ENCODE measurements around the gene WDR35. TPM values are rescaled to one million over a fixed set of nuclear protein-coding genes. Genes with fewer than 3 reads are reported as not detected.
A peak's percentile ranks its signal among the peaks of the same experiment; 100 is the strongest.

WDR35 gene
- total and polyA plus RNA-seq, 2 donors, result 7.3 to 34.1 TPM

GRCh38 chr2:20018601-20019152 lies 28.8 kb upstream of the WDR35 start:
- Histone ChIP-seq H3K36me3 (ENCODE audit: insufficient read depth) (no peaks in the 10 kb centered on the region), H3K4me1 (ENCODE audit: insufficient read depth) (no peaks in the 10 kb centered on the region), H3K27ac (ENCODE audit: low read depth) (no peak overlapping the region), H3K4me3 (ENCODE audit: low read depth, low read length) (no peak overlapping the region)
- DNase-seq (ENCODE audit: extremely low spot score), result no peak
- 92% methylated on average over 2 of the region's 2 CpGs for WGBS

- Histone ChIP-seq H3K27ac (ENCODE audit: low read depth) (no peak overlapping the region), H3K4me3 (ENCODE audit: low read depth, low read length) (no peak overlapping the region), H3K36me3 (ENCODE audit: insufficient read depth) (no peaks in the 10 kb centered on the region), H3K4me1 (ENCODE audit: insufficient read depth) (no peaks in the 10 kb centered on the region)
- DNase-seq (ENCODE audit: extremely low spot score), result no peak
Observed at GRCh38 chr2:20016346-20016745, 26.4 kb upstream of the WDR35 start.

- Histone ChIP-seq H3K4me1 (ENCODE audit: insufficient read depth) (no peaks in the 10 kb centered on the region), H3K36me3 (ENCODE audit: insufficient read depth) (no peaks in the 10 kb centered on the region), H3K27ac (ENCODE audit: low read depth) (no peak overlapping the region), H3K4me3 (ENCODE audit: low read depth, low read length) (no peak overlapping the region)
- 10% methylated on average over 2 of the region's 2 CpGs for WGBS
- peak; percentile 40 for DNase-seq (ENCODE audit: extremely low spot score)
Observed at GRCh38 chr2:20015482-20016083, 25.7 kb upstream of the WDR35 start.

DNA sequence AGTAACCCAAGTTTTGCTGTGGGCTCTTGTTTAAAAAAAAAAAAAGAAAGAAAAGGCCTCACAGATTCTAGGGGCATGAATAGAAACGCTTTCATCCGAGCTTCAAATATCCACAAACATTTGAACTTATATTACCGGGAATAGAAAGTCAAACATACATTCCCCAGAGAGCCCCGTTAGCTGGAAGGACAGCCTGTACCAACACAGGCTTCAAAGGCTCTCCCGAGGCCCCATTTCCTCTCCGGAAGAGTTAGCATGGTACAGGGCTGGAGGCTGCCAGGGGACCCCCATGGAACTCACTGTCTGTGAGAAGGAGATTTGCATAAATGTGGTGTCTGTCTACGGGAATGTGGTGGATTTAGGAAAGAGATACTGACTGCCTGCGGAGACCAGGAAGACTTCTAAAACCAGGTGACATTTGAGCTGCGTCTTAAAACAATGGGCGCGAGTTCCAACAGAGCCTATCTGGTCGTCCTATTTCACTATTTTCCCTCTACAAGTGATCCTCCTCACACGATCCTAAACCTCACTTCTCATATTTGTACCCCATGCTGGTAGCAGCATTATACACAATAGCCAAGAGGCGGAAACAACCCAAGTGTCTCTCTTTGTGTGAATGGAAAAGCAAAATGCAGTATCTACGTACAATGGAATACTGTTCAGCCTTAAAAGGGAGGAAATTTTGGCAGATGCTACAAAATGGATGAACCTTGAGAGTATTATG lies 23.4 kb upstream of the WDR35 start:
- WGBS, result 64% methylated on average over 15 of the region's 15 CpGs
- Histone ChIP-seq H3K27ac (ENCODE audit: low read depth) (no peak overlapping the region), H3K4me3 (ENCODE audit: low read depth, low read length) (peak overlapping the region; percentile 51), H3K36me3 (ENCODE audit: insufficient read depth) (no peaks in the 10 kb centered on the region), H3K4me1 (ENCODE audit: insufficient read depth) (no peaks in the 10 kb centered on the region)
- no peak for DNase-seq (ENCODE audit: extremely low spot score)

- Histone ChIP-seq H3K4me1 (ENCODE audit: insufficient read depth) (no peaks in the 10 kb centered on the region), H3K27ac (ENCODE audit: low read depth) (no peak within 1 kb of the TSS), H3K36me3 (ENCODE audit: insufficient read depth) (no peaks in the 10 kb centered on the region), H3K4me3 (ENCODE audit: low read depth, low read length) (peak within 1 kb of the TSS; percentile 51)
- WGBS, result 1% methylated on average over 87 of the region's 87 CpGs
- no peak for DNase-seq (ENCODE audit: extremely low spot score)
Observed at GRCh38 chr2:20012282-20013125, 22.6 kb upstream of the WDR35 start, which contains the start of gene MATN3. Gene MATN3, minus strand, starts transcription at chr2:20012668. Its CDS starts 37 bp downstream, at chr2:20012631.

DNA sequence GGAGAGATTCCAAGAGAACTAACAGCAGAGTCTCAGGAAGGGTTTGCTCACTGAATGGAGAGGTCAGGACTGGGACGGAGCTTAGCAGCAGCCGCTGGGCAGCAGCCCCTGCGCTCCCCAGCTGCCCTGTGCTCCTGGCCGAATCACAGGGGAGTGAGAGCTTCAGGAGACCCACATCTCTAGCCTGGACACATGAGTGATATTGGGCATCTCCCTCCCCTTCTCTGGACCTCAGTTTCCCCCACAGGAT lies 22.1 kb upstream of the WDR35 start:
- WGBS, result 17% methylated on average over 4 of the region's 4 CpGs
- no peaks in the 10 kb centered on the region for H3K36me3 ChIP-seq (ENCODE audit: insufficient read depth)
- no peak for DNase-seq (ENCODE audit: extremely low spot score)
- no peak overlapping the region for H3K27ac ChIP-seq (ENCODE audit: low read depth)
- H3K4me1 ChIP-seq (ENCODE audit: insufficient read depth), result no peaks in the 10 kb centered on the region
- peak overlapping the region; percentile 51 for H3K4me3 ChIP-seq (ENCODE audit: low read depth, low read length)

GRCh38 chr2:20011276-20012031 lies 21.5 kb upstream of the WDR35 start:
- no peak overlapping the region for H3K4me3 ChIP-seq (ENCODE audit: low read depth, low read length)
- DNase-seq (ENCODE audit: extremely low spot score), result no peak
- no peaks in the 10 kb centered on the region for H3K4me1 ChIP-seq (ENCODE audit: insufficient read depth)
- WGBS, result 85% methylated on average over 14 of the region's 14 CpGs
- H3K27ac ChIP-seq (ENCODE audit: low read depth), result no peak overlapping the region
- no peaks in the 10 kb centered on the region for H3K36me3 ChIP-seq (ENCODE audit: insufficient read depth)

DNA sequence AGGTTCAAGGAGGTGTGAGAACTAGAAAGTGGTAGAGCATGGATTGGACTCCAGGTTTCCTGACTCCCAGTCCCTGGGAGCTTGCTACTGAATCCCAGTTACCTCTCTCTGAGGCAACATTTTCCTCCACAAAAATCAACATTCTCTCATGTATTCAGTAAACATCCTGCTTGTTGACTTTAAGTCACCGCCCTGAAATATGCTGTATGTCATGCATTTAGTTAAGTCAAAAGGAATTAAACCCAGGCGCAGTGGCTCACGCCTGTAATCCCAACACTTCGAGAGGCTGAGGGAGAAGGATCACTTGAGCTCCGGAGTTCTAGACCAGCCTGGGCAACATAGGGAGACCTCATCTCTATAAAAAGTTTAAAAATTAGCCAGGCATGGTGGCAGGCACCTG lies 18.8 kb upstream of the WDR35 start:
- no peaks in the 10 kb centered on the region for H3K36me3 ChIP-seq (ENCODE audit: insufficient read depth)
- no peak for DNase-seq (ENCODE audit: extremely low spot score)
- WGBS, result 60% methylated on average over 5 of the region's 5 CpGs
- H3K4me1 ChIP-seq (ENCODE audit: insufficient read depth), result no peaks in the 10 kb centered on the region
- no peak overlapping the region for H3K27ac ChIP-seq (ENCODE audit: low read depth)
- H3K4me3 ChIP-seq (ENCODE audit: low read depth, low read length), result no peak overlapping the region

- H3K4me1 ChIP-seq (ENCODE audit: insufficient read depth), result no peaks in the 10 kb centered on the region
- WGBS, result 94% methylated on average over 17 of the region's 17 CpGs
Observed at GRCh38 chr2:20005891-20006470, 16.1 kb upstream of the WDR35 start.

DNA sequence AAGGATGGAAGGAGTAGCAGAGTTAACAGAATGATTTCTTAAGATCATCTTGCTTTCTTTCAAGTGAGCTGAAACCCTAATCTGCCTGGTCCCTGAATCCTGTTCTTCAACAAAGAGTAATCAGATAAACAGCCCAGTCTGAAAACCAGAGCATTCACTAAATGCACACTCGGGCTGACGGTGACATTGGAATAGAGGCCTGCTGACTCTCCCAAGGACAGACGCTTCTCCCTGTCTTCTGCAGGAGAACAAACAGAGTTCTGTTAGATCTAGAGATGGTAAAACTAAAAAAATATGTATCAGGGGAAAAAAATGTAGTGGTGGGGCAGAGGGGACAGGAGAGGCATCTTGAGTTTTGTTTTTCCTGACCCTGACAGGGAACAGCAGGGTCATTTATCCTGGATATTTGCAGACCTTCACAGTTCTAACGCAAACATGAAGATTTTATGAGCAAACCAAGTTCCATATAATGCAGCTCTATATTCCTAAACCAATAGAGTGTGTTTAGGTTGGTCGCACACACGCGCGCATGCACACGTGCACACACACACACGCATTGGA lies 15.2 kb upstream of the WDR35 start:
- no peak for DNase-seq (ENCODE audit: extremely low spot score)
- no peak overlapping the region for H3K4me3 ChIP-seq (ENCODE audit: low read depth, low read length)
- no peak overlapping the region for H3K27ac ChIP-seq (ENCODE audit: low read depth)
- no peaks in the 10 kb centered on the region for H3K4me1 ChIP-seq (ENCODE audit: insufficient read depth)
- H3K36me3 ChIP-seq (ENCODE audit: insufficient read depth), result no peaks in the 10 kb centered on the region
- WGBS, result 89% methylated on average over 10 of the region's 10 CpGs

More at GRCh38 chr2:20005891-20006470, 16.1 kb upstream of the WDR35 start:
- Histone ChIP-seq H3K27ac (ENCODE audit: low read depth) (no peak overlapping the region), H3K36me3 (ENCODE audit: insufficient read depth) (no peaks in the 10 kb centered on the region), H3K4me3 (ENCODE audit: low read depth, low read length) (no peak overlapping the region)
- no peak for DNase-seq (ENCODE audit: extremely low spot score)

- H3K4me1 ChIP-seq (ENCODE audit: insufficient read depth), result no peaks in the 10 kb centered on the region
- H3K4me3 ChIP-seq (ENCODE audit: low read depth, low read length), result no peak overlapping the region
- no peak for DNase-seq (ENCODE audit: extremely low spot score)
- H3K27ac ChIP-seq (ENCODE audit: low read depth), result no peak overlapping the region
- WGBS, result 75% methylated on average over 2 of the region's 2 CpGs
- H3K36me3 ChIP-seq (ENCODE audit: insufficient read depth), result no peaks in the 10 kb centered on the region
Observed at GRCh38 chr2:20001361-20001863, 11.5 kb upstream of the WDR35 start.

DNA sequence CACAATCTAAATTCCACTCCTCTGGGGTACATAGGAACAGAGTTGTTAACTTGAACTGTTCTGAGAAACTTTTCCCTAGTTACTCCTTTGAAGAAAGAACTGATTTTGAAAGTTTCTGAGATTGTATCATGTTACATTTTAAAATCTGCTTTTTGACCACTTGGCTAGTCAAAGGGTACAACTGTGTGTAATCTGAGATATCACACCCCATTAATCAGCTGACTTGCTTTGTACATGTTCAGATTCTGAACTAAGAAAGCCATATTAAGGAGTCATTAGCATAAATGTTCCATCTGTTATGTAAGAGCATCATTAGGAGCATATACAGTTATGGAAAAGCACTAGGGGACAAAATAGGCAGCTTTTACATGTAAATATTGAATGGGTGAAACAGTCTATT lies 3.8 kb upstream of the WDR35 start:
- no peak overlapping the region for H3K4me3 ChIP-seq (ENCODE audit: low read depth, low read length)

GRCh38 chr2:19991895-19992294 lies 2.0 kb upstream of the WDR35 start:
- DNase-seq (ENCODE audit: extremely low spot score), result no peak
- Histone ChIP-seq H3K4me1 (ENCODE audit: insufficient read depth) (no peaks in the 10 kb centered on the region), H3K36me3 (ENCODE audit: insufficient read depth) (no peaks in the 10 kb centered on the region), H3K4me3 (ENCODE audit: low read depth, low read length) (no peak overlapping the region), H3K27ac (ENCODE audit: low read depth) (no peak overlapping the region)
- WGBS, result 91% methylated on average over 1 of the region's 1 CpG

More for the DNA sequence above, 3.8 kb upstream of the WDR35 start:
- DNase-seq (ENCODE audit: extremely low spot score), result no peak
- H3K36me3 ChIP-seq (ENCODE audit: insufficient read depth), result no peaks in the 10 kb centered on the region
- H3K4me1 ChIP-seq (ENCODE audit: insufficient read depth), result no peaks in the 10 kb centered on the region
- H3K27ac ChIP-seq (ENCODE audit: low read depth), result no peak overlapping the region

Measured in urinary bladder (tissue), 4 donors.